Measurements from ENCODE around the gene LHFPL6.
A peak's percentile ranks its signal among the peaks of the same experiment; 100 is the strongest.
"Not testable (repeated sequence)": the region's sequence is repeated elsewhere in the genome, so short reads cannot be mapped to it uniquely, and the experiment has no call there.

LHFPL6 gene

DNA sequence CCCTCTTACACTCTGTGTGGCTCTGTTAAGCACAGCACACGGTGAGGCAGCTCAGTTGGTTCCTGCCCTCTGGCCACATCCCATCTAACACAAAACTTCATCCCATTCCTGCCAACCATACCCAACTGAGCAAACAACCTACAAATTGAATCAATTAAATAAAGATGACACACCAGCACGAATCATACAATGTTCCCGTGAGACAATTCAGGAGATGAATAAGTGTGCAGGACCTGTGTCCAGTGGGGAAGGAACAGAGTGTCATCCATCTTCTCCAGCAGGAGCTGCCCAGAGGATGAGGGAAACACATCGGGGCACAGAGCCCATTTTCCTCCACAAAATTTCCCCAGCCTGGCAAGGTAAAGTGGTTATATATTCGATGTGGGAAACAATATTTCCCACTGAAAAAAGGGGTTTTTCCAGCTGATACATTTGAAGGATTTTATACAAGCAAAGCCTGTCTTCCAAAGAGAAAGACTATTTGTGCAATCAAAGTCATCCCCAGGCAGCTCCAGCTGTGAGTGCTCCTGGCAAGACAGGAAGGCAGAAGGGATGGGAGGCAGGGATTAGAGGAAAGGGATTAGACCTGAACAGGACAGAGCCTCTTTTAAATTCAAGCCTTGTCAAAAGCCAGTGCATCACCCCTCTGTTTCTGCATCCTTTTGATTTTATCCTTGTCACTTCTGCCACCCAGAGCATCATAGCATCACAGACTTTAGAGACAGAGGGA lies 240.2 kb downstream of the LHFPL6 start:
- Histone ChIP-seq H3K4me1 (no peaks in the 10 kb centered on the region), H3K36me3 (replicated peaks) (no peaks in the 10 kb centered on the region), H3K27me3 (ENCODE audit: low read depth) (no peaks in the 10 kb centered on the region), H3K4me3 (no peak overlapping the region), H3K9me3 (no peaks in the 10 kb centered on the region)
- in situ Hi-C loops (cut with MboI; ENCODE audit: low sequenced_read_pairs), result no loop called here
- no peak for DNase-seq (ENCODE audit: low spot score in 2 of 2)

DNA sequence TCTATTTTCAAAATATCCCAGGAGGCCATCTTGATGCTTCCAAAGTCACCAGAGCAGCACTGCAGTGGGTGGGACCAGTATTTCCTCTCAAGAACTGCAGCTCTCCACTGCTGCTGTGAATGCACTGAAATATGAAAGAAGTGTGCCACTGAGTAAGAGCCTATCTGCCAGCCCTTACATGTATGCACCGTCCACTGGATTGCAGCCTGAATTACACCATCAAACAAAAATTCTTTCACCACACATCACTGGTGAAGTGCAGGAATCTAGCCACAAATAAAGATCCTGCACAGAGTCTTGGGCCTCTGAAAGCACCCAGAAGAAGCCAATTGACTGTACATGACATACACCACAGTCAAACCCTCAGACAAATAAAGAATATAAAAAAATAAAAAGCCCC lies 249.0 kb downstream of the LHFPL6 start:
- no peak overlapping the region for H3K4me3 ChIP-seq
- no peaks in the 10 kb centered on the region for H3K27me3 ChIP-seq (ENCODE audit: low read depth)
- DNase-seq (ENCODE audit: low spot score in 2 of 2), result no peak
- H3K36me3 ChIP-seq (replicated peaks), result no peaks in the 10 kb centered on the region
- in situ Hi-C loops (cut with MboI; ENCODE audit: low sequenced_read_pairs), result no loop called here
- H3K9me3 ChIP-seq, result no peaks in the 10 kb centered on the region
- peaks cover 17% of the 10 kb centered on the region for H3K4me1 ChIP-seq

DNA sequence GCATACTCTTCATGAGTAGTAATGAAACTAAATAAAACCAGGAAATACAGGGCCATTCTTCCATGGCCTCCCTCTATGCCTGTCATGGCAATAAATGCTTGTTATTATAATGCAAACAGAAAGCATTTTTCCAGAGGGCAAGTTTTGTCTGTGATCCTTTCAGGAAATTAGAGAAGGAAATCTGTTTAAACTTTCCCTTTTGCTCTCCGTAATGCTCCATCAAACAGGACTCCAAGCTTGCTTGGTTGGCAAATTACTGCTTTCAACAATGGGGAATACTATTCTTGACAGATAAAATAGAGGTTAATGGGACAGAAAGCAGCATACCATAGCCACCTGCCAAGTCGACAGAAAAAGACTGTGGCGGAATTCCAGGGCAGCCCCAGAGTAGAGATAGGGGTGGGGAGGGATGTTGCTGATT lies 252.5 kb downstream of the LHFPL6 start:
- Histone ChIP-seq H3K9me3 (no peaks in the 10 kb centered on the region), H3K4me1 (peaks cover 23% of the 10 kb centered on the region), H3K27me3 (ENCODE audit: low read depth) (no peaks in the 10 kb centered on the region), H3K36me3 (replicated peaks) (no peaks in the 10 kb centered on the region), H3K4me3 (no peak overlapping the region)
- peak; percentile 51 to 86 for DNase-seq (ENCODE audit: low spot score in 2 of 2)
- in situ Hi-C loops (cut with MboI; ENCODE audit: low sequenced_read_pairs), result no loop called here

DNA sequence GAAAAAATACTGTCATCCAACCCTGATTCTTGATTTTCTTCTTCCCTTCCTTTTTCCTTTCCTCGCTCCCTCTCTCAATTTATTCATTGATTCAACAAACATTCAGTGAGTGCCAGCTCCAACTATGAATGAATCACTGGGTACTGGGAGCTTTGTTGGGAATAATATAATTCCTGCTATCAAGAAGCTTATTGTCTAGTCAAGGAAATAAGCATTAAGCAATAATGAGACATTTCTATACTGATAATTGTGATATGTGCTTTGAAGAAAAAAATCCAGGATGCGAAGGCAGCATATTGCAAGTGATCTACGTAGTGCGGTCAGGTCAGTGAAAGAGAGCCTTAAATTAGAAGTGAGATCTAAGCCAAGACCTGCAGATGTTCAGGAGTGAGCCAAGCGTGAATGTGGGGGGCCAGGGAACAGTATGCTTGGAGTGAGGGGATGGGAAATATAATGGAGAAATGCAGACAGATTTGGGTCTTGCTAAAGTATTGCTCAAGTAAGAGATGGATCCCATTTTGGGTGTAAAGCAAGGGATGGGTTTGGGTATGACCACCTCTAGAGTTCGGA lies 253.5 kb downstream of the LHFPL6 start:
- Histone ChIP-seq H3K4me3 (no peak overlapping the region), H3K4me1 (peaks cover 23% of the 10 kb centered on the region), H3K27me3 (ENCODE audit: low read depth) (no peaks in the 10 kb centered on the region), H3K9me3 (no peaks in the 10 kb centered on the region), H3K36me3 (replicated peaks) (no peaks in the 10 kb centered on the region)
- in situ Hi-C loops (cut with MboI; ENCODE audit: low sequenced_read_pairs), result no loop called here
- no peak for DNase-seq (ENCODE audit: low spot score in 2 of 2)

DNA sequence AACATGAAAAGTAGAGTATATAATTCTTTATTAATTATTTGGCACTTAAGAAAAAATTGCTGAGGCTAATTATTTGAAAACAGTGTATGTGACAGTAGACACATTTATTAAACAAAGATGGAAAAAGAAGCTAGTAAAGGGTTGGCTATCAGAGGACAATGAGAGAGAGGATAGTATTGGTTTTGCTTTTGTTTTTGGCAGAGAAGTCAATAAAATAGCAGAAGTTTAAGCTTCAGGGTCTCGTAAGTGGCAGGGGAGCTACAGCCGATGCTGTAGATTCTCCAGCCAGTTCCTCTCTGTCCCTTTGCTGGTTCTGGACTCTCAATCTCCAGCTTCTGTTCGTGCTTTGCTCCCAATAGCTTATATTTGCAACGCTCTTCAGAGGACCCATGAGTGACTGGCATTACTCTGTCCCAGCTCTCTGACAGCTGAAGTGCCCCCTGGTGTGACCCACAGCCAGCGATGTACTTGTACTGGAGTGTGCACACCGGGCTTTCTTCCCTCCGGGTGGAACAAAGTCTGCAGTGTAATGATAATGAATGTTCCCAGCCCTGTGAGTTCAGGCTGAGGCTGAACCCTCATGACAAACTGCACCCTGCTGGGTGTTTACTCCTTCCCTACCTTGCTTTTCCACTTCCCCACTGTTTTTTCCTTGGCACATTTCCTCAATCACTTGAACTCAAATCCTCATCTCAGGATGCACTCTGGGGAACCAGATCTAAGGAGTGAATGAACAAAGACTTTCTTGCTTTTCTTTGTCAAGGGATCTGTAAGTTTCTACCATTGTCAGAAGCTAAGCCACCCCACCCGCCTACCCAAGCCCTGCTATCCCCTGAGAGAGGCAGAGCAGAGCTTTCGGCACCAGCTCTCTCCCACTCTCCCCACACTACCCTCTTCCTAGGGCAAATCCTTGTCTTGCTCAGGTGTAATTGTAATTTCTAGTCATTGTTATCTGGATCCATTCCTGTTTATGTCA lies 254.8 kb downstream of the LHFPL6 start:
- Histone ChIP-seq H3K9me3 (no peaks in the 10 kb centered on the region), H3K36me3 (replicated peaks) (no peaks in the 10 kb centered on the region), H3K4me1 (peaks cover 23% of the 10 kb centered on the region), H3K4me3 (no peak overlapping the region), H3K27me3 (ENCODE audit: low read depth) (no peaks in the 10 kb centered on the region)
- peak in 1 of 2 experiments; percentile 20 for DNase-seq (ENCODE audit: low spot score in 2 of 2)
- in situ Hi-C loops (cut with MboI; ENCODE audit: low sequenced_read_pairs), result no loop called here

DNA sequence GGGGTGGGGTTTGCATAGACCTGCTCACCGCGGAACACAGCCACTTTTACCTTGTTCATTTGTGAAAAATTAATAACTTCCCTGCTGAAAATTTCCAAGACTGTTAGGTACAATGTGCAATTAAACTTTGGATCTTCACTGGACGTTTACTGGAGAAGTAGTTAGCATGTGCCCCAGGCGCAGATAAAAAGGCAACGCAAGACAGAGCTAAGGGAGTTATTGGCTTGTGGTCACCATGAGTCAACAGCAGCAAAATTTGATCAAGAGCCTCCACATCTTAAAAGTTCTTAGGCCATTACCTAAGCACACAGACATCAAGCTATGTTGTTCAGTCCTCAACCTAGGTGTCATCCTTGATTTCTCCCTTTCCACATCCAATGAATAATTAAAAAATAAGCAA lies 257.0 kb downstream of the LHFPL6 start:
- in situ Hi-C loops (cut with MboI; ENCODE audit: low sequenced_read_pairs), result no loop called here
- H3K4me1 ChIP-seq, result peaks cover 25% of the 10 kb centered on the region
- H3K36me3 ChIP-seq (replicated peaks), result no peaks in the 10 kb centered on the region
- no peak overlapping the region for H3K4me3 ChIP-seq
- no peaks in the 10 kb centered on the region for H3K9me3 ChIP-seq
- H3K27me3 ChIP-seq (ENCODE audit: low read depth), result no peaks in the 10 kb centered on the region
- no peak for DNase-seq (ENCODE audit: low spot score in 2 of 2)

DNA sequence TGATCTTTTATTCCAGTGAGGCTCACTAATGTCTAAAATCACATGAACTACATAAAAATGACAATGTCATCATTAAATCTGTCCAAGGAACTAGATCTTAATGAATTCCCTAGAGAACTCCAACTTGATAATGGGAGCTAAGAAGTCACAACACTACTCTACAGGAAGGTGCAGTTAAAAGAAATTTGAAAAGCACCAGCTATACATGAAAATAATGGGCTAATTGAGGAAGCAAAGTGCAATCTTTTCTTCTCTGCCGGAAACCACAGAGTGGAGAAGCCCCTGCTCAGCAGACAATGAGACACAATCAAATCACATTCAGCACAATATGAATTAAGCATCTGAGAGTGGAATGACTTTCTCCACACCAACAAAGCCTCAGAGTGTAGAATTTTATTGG lies 261.7 kb downstream of the LHFPL6 start:
- in situ Hi-C loops (cut with MboI; ENCODE audit: low sequenced_read_pairs), result no loop called here
- no peaks in the 10 kb centered on the region for H3K27me3 ChIP-seq (ENCODE audit: low read depth)
- peak; percentile 25 to 78 for DNase-seq (ENCODE audit: low spot score in 2 of 2)
- no peaks in the 10 kb centered on the region for H3K36me3 ChIP-seq (replicated peaks)
- no peak overlapping the region for H3K4me3 ChIP-seq
- H3K9me3 ChIP-seq, result no peaks in the 10 kb centered on the region
- H3K4me1 ChIP-seq, result peaks cover 9% of the 10 kb centered on the region

DNA sequence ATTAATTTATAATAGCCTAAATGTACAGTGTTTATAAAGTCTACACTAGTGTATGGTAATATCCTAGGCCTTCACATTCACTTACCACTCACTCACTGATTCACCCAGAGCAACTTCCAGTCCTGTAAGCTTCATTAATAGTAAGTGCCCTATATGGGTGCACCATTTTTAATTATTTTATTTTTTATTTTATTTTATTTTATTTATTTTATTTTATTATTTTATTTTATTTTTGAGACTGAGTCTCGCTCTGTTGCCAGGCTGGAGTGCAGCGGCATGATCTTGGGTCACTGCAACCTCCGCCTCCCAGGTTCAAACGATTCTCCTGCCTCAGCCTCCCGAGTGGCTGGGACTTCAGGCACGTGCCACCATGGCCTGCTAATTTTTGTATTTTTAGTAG lies 264.9 kb downstream of the LHFPL6 start:
- H3K9me3 ChIP-seq; DNase-seq (ENCODE audit: low spot score in 2 of 2); H3K4me1 ChIP-seq; H3K36me3 ChIP-seq (replicated peaks); H3K4me3 ChIP-seq; H3K27me3 ChIP-seq (ENCODE audit: low read depth); in situ Hi-C loops (cut with MboI; ENCODE audit: low sequenced_read_pairs): not testable (repeated sequence)

DNA sequence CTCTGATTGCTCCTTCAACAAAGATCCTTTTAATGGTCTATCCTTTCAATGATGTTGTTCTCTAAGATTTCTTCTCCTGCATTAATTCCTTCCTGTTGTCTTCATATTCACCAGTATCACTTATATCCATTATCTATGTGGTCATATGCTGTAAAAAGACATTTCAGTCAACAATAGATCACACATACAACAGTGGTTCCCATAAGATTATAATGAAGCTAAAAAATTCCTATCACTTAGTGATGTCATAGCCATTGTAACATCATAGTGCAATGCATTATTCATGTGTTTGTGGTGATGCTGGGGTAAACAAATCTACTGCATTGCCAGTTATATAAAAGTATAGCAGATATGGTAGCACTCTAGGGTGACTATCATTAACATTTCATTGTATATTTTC lies 266.1 kb downstream of the LHFPL6 start:
- H3K4me1 ChIP-seq, result peaks cover 9% of the 10 kb centered on the region
- in situ Hi-C loops (cut with MboI; ENCODE audit: low sequenced_read_pairs), result no loop called here
- H3K27me3 ChIP-seq (ENCODE audit: low read depth), result no peaks in the 10 kb centered on the region
- no peak overlapping the region for H3K4me3 ChIP-seq
- no peaks in the 10 kb centered on the region for H3K9me3 ChIP-seq
- no peak for DNase-seq (ENCODE audit: low spot score in 2 of 2)
- no peaks in the 10 kb centered on the region for H3K36me3 ChIP-seq (replicated peaks)

DNA sequence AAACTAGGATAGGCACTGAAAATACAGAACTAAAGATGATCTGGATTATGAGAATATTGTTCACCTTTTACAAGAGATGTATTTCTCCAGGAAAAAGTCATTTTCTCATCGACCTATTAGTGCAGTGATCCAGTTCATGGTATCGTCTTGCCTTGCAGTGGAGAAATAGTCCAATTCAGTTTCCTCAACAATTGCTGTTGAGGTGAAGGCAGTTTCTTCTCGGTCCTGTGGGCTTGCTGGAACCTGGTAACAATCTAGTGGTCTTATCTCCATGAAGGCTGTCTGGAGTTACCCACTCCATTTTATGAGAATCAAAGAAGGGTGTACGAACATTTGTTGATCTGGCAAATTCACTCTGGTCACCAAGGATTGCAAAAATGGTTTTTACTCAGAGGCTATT lies 266.8 kb downstream of the LHFPL6 start:
- no peaks in the 10 kb centered on the region for H3K36me3 ChIP-seq (replicated peaks)
- peaks cover 5% of the 10 kb centered on the region for H3K4me1 ChIP-seq
- no peak for DNase-seq (ENCODE audit: low spot score in 2 of 2)
- H3K9me3 ChIP-seq, result no peaks in the 10 kb centered on the region
- no peak overlapping the region for H3K4me3 ChIP-seq
- in situ Hi-C loops (cut with MboI; ENCODE audit: low sequenced_read_pairs), result no loop called here
- H3K27me3 ChIP-seq (ENCODE audit: low read depth), result no peaks in the 10 kb centered on the region

DNA sequence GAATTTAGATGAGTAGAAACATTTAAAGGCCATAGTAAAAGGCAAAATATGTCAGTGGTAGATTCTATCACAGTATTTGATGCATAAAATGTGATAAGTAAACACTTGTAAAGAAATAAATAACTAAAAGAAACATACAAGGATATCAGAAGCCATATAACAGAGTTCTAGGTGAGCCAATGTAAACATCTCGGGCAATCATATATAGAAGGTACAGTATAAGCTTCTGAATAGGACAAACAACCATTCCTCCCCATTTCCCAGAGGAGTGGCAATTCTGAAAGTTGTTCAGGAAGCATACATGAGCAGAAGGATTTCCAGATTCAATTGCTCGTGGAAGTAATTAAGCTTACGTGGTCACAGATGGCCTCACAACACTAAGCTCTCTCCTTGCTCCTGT lies 267.3 kb downstream of the LHFPL6 start:
- peaks cover under 1% of the 10 kb centered on the region; the same call in 1 of the 2 replicates for H3K4me1 ChIP-seq
- in situ Hi-C loops (cut with MboI; ENCODE audit: low sequenced_read_pairs), result no loop called here
- H3K4me3 ChIP-seq, result no peak overlapping the region
- H3K27me3 ChIP-seq (ENCODE audit: low read depth), result no peaks in the 10 kb centered on the region
- no peaks in the 10 kb centered on the region for H3K36me3 ChIP-seq (replicated peaks)
- no peak for DNase-seq (ENCODE audit: low spot score in 2 of 2)
- H3K9me3 ChIP-seq, result no peaks in the 10 kb centered on the region

DNA sequence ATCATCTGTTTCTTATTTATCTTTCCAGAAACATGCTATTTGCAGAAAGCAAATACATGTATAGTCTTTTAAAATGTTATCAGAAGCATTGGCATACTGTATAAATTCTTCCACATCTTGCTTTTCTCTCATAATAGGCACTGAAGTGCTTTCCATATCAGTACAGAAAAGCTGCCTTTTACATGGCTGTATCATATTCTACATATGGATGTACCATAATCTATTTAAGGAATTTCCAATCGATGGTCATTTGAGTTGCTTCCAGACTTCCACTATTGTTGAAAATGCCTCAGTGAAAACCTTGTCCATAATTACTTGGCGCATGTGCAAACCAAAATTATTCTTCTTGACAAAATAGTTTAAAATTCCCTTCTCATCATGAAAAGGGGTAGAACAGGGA lies 272.5 kb downstream of the LHFPL6 start:
- Histone ChIP-seq H3K4me3 (no peak overlapping the region), H3K36me3 (replicated peaks) (no peaks in the 10 kb centered on the region), H3K9me3 (no peaks in the 10 kb centered on the region), H3K27me3 (ENCODE audit: low read depth) (no peaks in the 10 kb centered on the region; the same call in 1 of the 2 replicates), H3K4me1 (peaks cover 15% of the 10 kb centered on the region)
- DNase-seq (ENCODE audit: low spot score in 2 of 2), result no peak
- in situ Hi-C loops (cut with MboI; ENCODE audit: low sequenced_read_pairs), result no loop called here

DNA sequence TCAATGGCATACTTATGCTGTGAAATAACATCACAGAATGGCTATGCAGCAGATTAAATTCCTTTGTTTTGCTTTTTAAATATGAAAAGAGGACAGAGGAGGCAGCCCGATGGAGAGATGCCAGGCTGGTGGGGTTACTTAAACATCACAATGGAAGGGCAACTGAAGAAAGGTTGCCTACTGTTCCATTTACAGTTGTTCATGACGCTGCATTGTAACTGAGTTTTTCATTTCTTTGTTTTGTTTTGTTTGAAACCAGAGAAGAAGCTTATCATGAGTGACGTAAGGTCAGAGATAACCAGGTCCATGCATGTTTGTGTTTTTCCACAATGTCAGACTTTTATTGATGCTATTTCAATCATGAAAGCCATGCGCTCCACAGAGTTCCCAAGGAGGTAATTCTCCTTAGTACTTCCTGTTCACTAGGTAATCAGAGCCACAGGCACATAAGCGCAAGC lies 273.8 kb downstream of the LHFPL6 start:
- Histone ChIP-seq H3K4me3 (no peak overlapping the region), H3K27me3 (ENCODE audit: low read depth) (no peaks in the 10 kb centered on the region; the same call in 1 of the 2 replicates), H3K4me1 (peaks cover 15% of the 10 kb centered on the region), H3K9me3 (no peaks in the 10 kb centered on the region), H3K36me3 (replicated peaks) (no peaks in the 10 kb centered on the region)
- peak; percentile 90 to 93 for DNase-seq (ENCODE audit: low spot score in 2 of 2)
- in situ Hi-C loops (cut with MboI; ENCODE audit: low sequenced_read_pairs), result no loop called here

DNA sequence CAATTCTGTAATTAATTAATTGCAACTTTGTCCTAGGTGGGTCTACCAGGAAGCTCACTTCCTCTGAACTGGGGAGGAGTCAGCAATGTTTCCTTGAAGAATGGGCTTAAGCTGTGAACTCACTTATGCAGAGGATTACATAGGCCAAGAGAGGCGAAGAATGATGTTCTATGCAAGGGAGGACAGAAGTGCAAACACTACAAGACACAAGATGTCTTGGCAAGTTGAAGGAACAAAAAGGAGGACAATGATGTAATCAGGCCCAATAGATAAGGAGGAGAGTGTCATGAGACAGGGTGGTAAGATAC lies 275.9 kb downstream of the LHFPL6 start:
- Histone ChIP-seq H3K36me3 (replicated peaks) (no peaks in the 10 kb centered on the region), H3K27me3 (ENCODE audit: low read depth) (no peaks in the 10 kb centered on the region; the same call in 1 of the 2 replicates), H3K4me1 (peaks cover 15% of the 10 kb centered on the region), H3K9me3 (no peaks in the 10 kb centered on the region), H3K4me3 (no peak overlapping the region)
- no peak for DNase-seq (ENCODE audit: low spot score in 2 of 2)
- in situ Hi-C loops (cut with MboI; ENCODE audit: low sequenced_read_pairs), result no loop called here
